Kidney epithelial cell (primary cell): ENCODE data around the gene KLF9. TPM values are rescaled to one million over a fixed set of nuclear protein-coding genes. Genes with fewer than 3 reads are reported as not detected.
A peak's percentile ranks its signal among the peaks of the same experiment; 100 is the strongest.

ENCODE experiments used
- DNase-seq: peaks from one replicate; pipeline ENCODE4 v3.0.0-alpha.2; 2010; ENCODE audit warnings: low read depth
- H3K27me3 ChIP-seq: 2 replicates; pipeline ENCODE4 v1.6.0; 2011; ENCODE audit warnings: low read length; ENCODE audit not compliant: control insufficient read depth, insufficient read depth
- H3K36me3 ChIP-seq: 2 replicates; pipeline ENCODE4 v1.5.1; 2011; ENCODE audit warnings: low read length; ENCODE audit not compliant: control insufficient read depth, insufficient read depth
- H3K4me3 ChIP-seq: 2 replicates; pipeline ENCODE4 v1.5.1; 2011; ENCODE audit warnings: low read depth, mild to moderate bottlenecking, control low read depth, low read length
- total RNA-seq: library from RNA; depleted of rRNA; stranded (reverse); fragments of >200 nt; gene quantifications from 2 replicates; pipeline ENCODE4 v1.2.3, GENCODE V29; 2015
- TF ChIP-seq, protein P1 (sequence below): IDR thresholded peaks from 2 replicates; pipeline ENCODE4 v1.5.1; 2011; ENCODE audit warnings: mild to moderate bottlenecking, moderate library complexity, low read length, control low read depth, inconsistent platforms; ENCODE audit not compliant: insufficient read depth, poor library complexity, severe bottlenecking

Gene KLF9
- total RNA-seq, 1 donor from 2014 or later = 9.7 TPM

- no peak overlapping the region for H3K4me3 ChIP-seq
- TF ChIP-seq, protein P1, sequence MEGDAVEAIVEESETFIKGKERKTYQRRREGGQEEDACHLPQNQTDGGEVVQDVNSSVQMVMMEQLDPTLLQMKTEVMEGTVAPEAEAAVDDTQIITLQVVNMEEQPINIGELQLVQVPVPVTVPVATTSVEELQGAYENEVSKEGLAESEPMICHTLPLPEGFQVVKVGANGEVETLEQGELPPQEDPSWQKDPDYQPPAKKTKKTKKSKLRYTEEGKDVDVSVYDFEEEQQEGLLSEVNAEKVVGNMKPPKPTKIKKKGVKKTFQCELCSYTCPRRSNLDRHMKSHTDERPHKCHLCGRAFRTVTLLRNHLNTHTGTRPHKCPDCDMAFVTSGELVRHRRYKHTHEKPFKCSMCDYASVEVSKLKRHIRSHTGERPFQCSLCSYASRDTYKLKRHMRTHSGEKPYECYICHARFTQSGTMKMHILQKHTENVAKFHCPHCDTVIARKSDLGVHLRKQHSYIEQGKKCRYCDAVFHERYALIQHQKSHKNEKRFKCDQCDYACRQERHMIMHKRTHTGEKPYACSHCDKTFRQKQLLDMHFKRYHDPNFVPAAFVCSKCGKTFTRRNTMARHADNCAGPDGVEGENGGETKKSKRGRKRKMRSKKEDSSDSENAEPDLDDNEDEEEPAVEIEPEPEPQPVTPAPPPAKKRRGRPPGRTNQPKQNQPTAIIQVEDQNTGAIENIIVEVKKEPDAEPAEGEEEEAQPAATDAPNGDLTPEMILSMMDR = no peak
- no peaks in the 10 kb centered on the region for H3K36me3 ChIP-seq
- no peaks in the 10 kb centered on the region for H3K27me3 ChIP-seq
- DNase-seq = no peak
Measured at GRCh38 chr9:70400107-70400892, 14.2 kb downstream of the KLF9 start.

- H3K4me3 ChIP-seq = no peak overlapping the region
- DNase-seq = no peak
- H3K36me3 ChIP-seq = no peaks in the 10 kb centered on the region
- H3K27me3 ChIP-seq = no peaks in the 10 kb centered on the region
- TF ChIP-seq, protein P1 = no peak
Measured at GRCh38 chr9:70399141-70399540, 15.3 kb downstream of the KLF9 start.

- TF ChIP-seq, protein P1 = no peak
- Histone ChIP-seq H3K27me3 (no peaks in the 10 kb centered on the region), H3K4me3 (no peak overlapping the region), H3K36me3 (no peaks in the 10 kb centered on the region)
- no peak for DNase-seq
Measured at GRCh38 chr9:70398145-70398556, 16.3 kb downstream of the KLF9 start.

- TF ChIP-seq, protein P1 = no peak
- Histone ChIP-seq H3K4me3 (no peak overlapping the region), H3K27me3 (no peaks in the 10 kb centered on the region), H3K36me3 (no peaks in the 10 kb centered on the region)
- DNase-seq = no peak
Measured at GRCh38 chr9:70395652-70396051, 18.8 kb downstream of the KLF9 start.

DNA sequence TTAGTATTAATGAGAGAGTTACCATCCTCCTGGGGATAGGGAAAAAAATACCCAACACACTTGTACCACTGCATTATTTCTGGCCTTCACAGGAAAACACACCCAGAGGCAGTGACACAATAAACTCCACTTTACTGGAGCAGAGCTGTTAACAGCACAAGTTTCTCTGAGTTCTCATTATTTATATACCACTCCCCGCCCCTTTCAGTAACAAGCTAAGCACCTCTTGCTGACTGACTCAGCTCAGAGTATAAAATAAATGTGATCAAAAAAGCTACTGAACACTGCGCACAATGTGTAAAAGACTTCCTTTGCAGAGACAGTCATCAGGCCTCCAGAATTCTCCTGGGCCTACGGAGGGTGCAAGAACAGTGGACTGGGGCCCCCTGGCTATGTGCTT, 21.6 kb downstream of the KLF9 start:
- Histone ChIP-seq H3K27me3 (no peaks in the 10 kb centered on the region), H3K4me3 (no peak overlapping the region), H3K36me3 (no peaks in the 10 kb centered on the region)
- TF ChIP-seq, protein P1 = no peak
- DNase-seq = no peak

DNA sequence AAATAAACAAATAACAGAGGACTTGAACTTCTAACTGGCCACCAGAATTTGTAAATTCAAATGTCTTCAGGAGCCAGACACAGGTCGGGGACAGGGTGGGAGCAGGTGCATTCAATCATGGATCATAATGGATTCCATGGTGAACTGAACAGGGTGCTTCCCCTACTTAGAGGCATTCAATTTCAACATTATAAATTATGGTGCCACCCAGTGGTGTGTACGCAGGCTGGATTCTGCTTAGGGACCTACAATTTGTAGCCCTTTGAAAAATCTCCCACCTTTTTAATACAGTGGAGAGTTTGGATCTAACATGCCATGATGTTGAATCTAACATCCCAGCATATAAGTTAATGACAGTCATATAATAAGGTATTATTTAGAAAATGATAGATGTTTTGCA, 22.3 kb downstream of the KLF9 start:
- TF ChIP-seq, protein P1 = peak; percentile 21
- no peaks in the 10 kb centered on the region for H3K27me3 ChIP-seq
- H3K36me3 ChIP-seq = no peaks in the 10 kb centered on the region
- DNase-seq = no peak
- H3K4me3 ChIP-seq = no peak overlapping the region
